Osteoblast (primary cell): Measurements from ENCODE around the gene PRPH2. TPM values are rescaled to one million over a fixed set of nuclear protein-coding genes. Genes with fewer than 3 reads are reported as not detected.

Experiments
- DNase-seq: peaks from one replicate; pipeline ENCODE4 v3.0.0; 2011; ENCODE audit warnings: low spot score, mixed read lengths; ENCODE audit not compliant: insufficient read length; ENCODE audit errors: missing footprints
- H2AFZ ChIP-seq: 2 replicates; pipeline ENCODE4 v1.6.0; 2011; ENCODE audit warnings: mild to moderate bottlenecking, low read length
- H3K27ac ChIP-seq: 2 replicates; pipeline ENCODE4 v1.5.1; 2011; ENCODE audit warnings: mild to moderate bottlenecking, low read depth, low read length, moderate library complexity
- H3K27me3 ChIP-seq: 2 replicates; pipeline ENCODE4 v1.6.0; 2012; ENCODE audit warnings: mild to moderate bottlenecking, control low read depth, inconsistent platforms, low read length, moderate library complexity; ENCODE audit not compliant: insufficient read depth
- H3K36me3 ChIP-seq: 2 replicates; pipeline ENCODE4 v1.5.1; 2011; ENCODE audit warnings: mild to moderate bottlenecking, low read length, control low read depth, moderate library complexity; ENCODE audit not compliant: insufficient read depth
- H3K4me1 ChIP-seq: 2 replicates; pipeline ENCODE4 v1.5.1; 2011; ENCODE audit warnings: mild to moderate bottlenecking, low read length, control low read depth, moderate library complexity; ENCODE audit not compliant: insufficient read depth
- H3K4me2 ChIP-seq: 2 replicates; pipeline ENCODE4 v1.6.0; 2011; ENCODE audit warnings: mild to moderate bottlenecking, low read length; ENCODE audit not compliant: insufficient read depth
- H3K4me3 ChIP-seq: fragments of 200-600 bp; sonication (generic); 3 replicates; pipeline ENCODE4 v1.5.1; 2012; ENCODE audit warnings: mild to moderate bottlenecking, low read length, inconsistent platforms; ENCODE audit not compliant: insufficient read depth
- H3K79me2 ChIP-seq: 2 replicates; pipeline ENCODE4 v1.6.0; 2012; ENCODE audit warnings: mild to moderate bottlenecking, low read length, control low read depth, inconsistent platforms; ENCODE audit not compliant: insufficient read depth
- H3K9me3 ChIP-seq: 2 replicates; pipeline ENCODE4 v1.5.1; 2011; ENCODE audit warnings: low read depth, low read length, control low read depth
- H4K20me1 ChIP-seq: 2 replicates; pipeline ENCODE4 v1.6.0; 2012; ENCODE audit warnings: mild to moderate bottlenecking, low read length, control low read depth; ENCODE audit not compliant: insufficient read depth
- total RNA-seq: library from RNA; depleted of rRNA; stranded (reverse); fragments of >200 nt; gene quantifications from 2 replicates; pipeline ENCODE4 v1.2.3, GENCODE V29; 2012
- TF ChIP-seq, protein P1 (sequence below): IDR thresholded peaks from 2 replicates; pipeline ENCODE4 v1.5.1; 2011; ENCODE audit warnings: mild to moderate bottlenecking, low read depth, low read length, moderate library complexity; ENCODE audit errors: extremely low read depth

Gene PRPH2, protein sequence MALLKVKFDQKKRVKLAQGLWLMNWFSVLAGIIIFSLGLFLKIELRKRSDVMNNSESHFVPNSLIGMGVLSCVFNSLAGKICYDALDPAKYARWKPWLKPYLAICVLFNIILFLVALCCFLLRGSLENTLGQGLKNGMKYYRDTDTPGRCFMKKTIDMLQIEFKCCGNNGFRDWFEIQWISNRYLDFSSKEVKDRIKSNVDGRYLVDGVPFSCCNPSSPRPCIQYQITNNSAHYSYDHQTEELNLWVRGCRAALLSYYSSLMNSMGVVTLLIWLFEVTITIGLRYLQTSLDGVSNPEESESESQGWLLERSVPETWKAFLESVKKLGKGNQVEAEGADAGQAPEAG
- 3.3 and 3.8 TPM in 2 replicates for total RNA-seq

DNA sequence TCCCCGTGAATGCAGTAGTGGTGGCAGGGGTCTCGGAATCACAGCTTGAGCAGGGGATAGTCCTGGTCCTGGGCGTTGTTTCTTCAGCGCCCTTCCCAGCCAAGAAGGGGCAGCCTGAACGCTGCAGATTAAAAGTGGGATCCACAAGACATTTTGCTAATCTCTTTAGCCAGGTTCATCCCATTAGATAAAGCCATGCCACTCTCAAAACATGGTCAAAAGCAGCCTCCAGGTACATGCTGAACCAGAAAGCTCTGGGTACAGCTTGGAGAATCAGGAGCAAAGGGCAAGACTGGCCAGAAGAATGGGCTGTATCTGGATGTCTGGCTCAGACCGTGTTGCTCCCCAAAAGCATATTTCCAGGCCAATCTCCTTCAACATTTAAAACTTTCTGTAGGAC, at the start of gene PRPH2:
Gene PRPH2 (minus strand): TSS at position 101 of the 400 bp plus-strand sequence. CDS start 263 bp downstream, outside the sequence.
- Histone ChIP-seq H3K27ac (no peak within 1 kb of the TSS), H4K20me1 (no peaks in the 10 kb centered on the region), H3K4me2 (no peak within 1 kb of the TSS), H3K4me3 (no peak within 1 kb of the TSS), H2AFZ (no peak within 1 kb of the TSS), H3K4me1 (peaks cover 11% of the 10 kb centered on the region), H3K36me3 (no peaks in the 10 kb centered on the region), H3K27me3 (no peaks in the 10 kb centered on the region), H3K79me2 (no peaks in the 10 kb centered on the region), H3K9me3 (no peaks in the 10 kb centered on the region)
- DNase-seq = no peak
- TF ChIP-seq, protein P1, sequence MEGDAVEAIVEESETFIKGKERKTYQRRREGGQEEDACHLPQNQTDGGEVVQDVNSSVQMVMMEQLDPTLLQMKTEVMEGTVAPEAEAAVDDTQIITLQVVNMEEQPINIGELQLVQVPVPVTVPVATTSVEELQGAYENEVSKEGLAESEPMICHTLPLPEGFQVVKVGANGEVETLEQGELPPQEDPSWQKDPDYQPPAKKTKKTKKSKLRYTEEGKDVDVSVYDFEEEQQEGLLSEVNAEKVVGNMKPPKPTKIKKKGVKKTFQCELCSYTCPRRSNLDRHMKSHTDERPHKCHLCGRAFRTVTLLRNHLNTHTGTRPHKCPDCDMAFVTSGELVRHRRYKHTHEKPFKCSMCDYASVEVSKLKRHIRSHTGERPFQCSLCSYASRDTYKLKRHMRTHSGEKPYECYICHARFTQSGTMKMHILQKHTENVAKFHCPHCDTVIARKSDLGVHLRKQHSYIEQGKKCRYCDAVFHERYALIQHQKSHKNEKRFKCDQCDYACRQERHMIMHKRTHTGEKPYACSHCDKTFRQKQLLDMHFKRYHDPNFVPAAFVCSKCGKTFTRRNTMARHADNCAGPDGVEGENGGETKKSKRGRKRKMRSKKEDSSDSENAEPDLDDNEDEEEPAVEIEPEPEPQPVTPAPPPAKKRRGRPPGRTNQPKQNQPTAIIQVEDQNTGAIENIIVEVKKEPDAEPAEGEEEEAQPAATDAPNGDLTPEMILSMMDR = no peak

DNA sequence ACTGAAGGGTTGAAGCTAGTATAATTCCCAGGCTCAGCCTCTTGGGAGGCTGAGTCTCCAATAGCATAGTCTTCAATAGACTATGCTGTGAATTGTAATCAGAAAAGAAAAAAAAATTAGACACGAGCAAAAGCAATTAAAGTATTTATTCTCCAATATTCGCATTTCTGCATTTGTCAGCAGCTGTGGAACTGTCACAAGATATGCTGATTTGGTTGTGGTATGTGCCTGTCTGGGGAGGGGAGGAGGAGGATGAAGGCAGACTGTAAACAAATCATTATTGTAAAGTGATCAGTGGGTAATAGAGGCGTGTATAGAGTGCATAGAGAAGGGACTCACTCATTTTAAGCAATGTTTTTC, 49.3 kb upstream of the PRPH2 start:
- no peaks in the 10 kb centered on the region for H3K4me1 ChIP-seq
- H3K27me3 ChIP-seq = no peaks in the 10 kb centered on the region
- no peak overlapping the region for H3K4me3 ChIP-seq
- no peak overlapping the region for H3K4me2 ChIP-seq
- no peaks in the 10 kb centered on the region for H3K9me3 ChIP-seq
- TF ChIP-seq, protein P1 = no peak
- no peaks in the 10 kb centered on the region for H4K20me1 ChIP-seq
- peak; percentile 85 for DNase-seq
- no peaks in the 10 kb centered on the region for H3K36me3 ChIP-seq
- H3K79me2 ChIP-seq = no peaks in the 10 kb centered on the region
- H2AFZ ChIP-seq = no peak overlapping the region
- no peak overlapping the region for H3K27ac ChIP-seq

DNA sequence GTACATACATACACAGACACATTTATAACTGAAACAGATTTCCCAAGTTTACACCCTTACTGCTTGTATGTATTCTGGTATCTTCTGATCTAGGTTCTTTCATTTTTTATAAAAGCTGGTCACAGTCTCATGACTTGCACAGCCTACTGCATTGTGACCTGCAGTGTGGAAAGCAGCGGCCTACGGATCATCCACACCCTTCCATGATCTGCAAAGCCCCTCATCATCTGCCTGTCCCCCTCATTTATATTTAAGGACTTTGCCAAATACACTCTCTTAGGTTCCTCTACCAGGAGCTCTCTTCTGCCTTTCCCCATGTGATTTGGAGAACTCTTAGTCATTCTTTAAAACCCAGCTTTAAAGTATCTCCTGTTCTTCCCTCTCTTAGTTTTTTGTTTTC, 47.4 kb upstream of the PRPH2 start:
- no peak for DNase-seq

DNA sequence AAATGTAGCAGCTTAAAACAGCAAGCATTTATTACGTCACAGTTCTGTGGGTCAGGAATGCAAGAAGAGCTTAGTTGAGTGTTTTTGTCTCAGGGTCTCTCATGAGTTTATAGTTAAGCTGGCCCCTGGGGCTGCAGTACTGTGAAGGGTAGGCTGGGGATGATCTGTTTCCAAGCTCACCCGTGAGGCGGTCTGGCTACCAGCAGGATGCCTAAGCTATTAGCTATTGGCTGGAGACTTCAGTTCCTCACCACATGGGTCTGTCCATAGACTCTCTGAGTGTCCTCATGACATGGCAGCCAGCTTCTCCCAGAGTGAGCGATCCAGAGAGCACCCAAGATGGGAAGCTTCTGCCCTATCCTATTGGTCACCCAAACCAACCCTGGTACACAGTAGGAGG, 46.7 kb upstream of the PRPH2 start:
- peaks cover 10% of the 10 kb centered on the region for H3K4me1 ChIP-seq

More for the DNA sequence above, 47.4 kb upstream of the PRPH2 start:
- no peaks in the 10 kb centered on the region for H4K20me1 ChIP-seq
- no peaks in the 10 kb centered on the region for H3K27me3 ChIP-seq
- H3K9me3 ChIP-seq = no peaks in the 10 kb centered on the region
- H3K27ac ChIP-seq = no peak overlapping the region
- no peak overlapping the region for H3K4me3 ChIP-seq
- H3K4me1 ChIP-seq = peaks cover 10% of the 10 kb centered on the region
- H3K36me3 ChIP-seq = no peaks in the 10 kb centered on the region
- TF ChIP-seq, protein P1 = no peak
- no peak overlapping the region for H2AFZ ChIP-seq
- no peak overlapping the region for H3K4me2 ChIP-seq
- no peaks in the 10 kb centered on the region for H3K79me2 ChIP-seq

More for the DNA sequence above, 46.7 kb upstream of the PRPH2 start:
- no peaks in the 10 kb centered on the region for H3K9me3 ChIP-seq
- no peak overlapping the region for H3K4me3 ChIP-seq
- no peaks in the 10 kb centered on the region for H3K27me3 ChIP-seq
- H4K20me1 ChIP-seq = no peaks in the 10 kb centered on the region
- TF ChIP-seq, protein P1 = no peak
- H3K36me3 ChIP-seq = no peaks in the 10 kb centered on the region
- no peak overlapping the region for H2AFZ ChIP-seq
- H3K79me2 ChIP-seq = no peaks in the 10 kb centered on the region
- no peak overlapping the region for H3K27ac ChIP-seq
- H3K4me2 ChIP-seq = no peak overlapping the region
- no peak for DNase-seq
